C4-2B (cell line): ENCODE results near the gene SVOP.

Experiments used
- CTCF ChIP-seq: fragments of 450-650 bp; conservative IDR thresholded peaks from 2 replicates; pipeline ENCODE4 v1.5.1; 2017; ENCODE audit warnings: mild to moderate bottlenecking
- ZFX ChIP-seq: fragments of 450-650 bp; IDR thresholded peaks from 2 replicates; pipeline ENCODE4 v1.6.1; 2017

- TF ChIP-seq CTCF (no peak), ZFX (no peak)
Measured at GRCh38 chr12:108973629-108974152, 47.2 kb downstream of the SVOP start.
